HepG2 (cell line): ENCODE data around the gene CTNNA3. TPM values are rescaled to one million over a fixed set of nuclear protein-coding genes. Genes with fewer than 3 reads are reported as not detected.
A peak's percentile ranks its signal among the peaks of the same experiment; 100 is the strongest.

ENCODE experiments used
- ATAC-seq: fragments of 200-7000 bp; cut with Tn5 transposase; 3 replicates; pipeline ENCODE4 v1.9.1; 2020; ENCODE audit warnings: mild to moderate bottlenecking, moderate library complexity
- BruUV-seq: library from RNA; stranded (reverse); fragments of 400-500 nt; replicated peaks from 2 replicates; lab custom pipeline; 2021; lab: Mats Ljungman, UMichigan
- CTCF ChIA-PET: fragments of 300-600 bp; formaldehyde crosslinking; extraction: SDS; loops from one replicate; lab custom pipeline; 2021; ENCODE audit warnings: low total read pairs, inconsistent platforms, low intra/inter-chr PET ratio; lab: Yijun Ruan, JAX
- POLR2A ChIA-PET: fragments of 350-600 bp; sonication (Branson Sonifier 250); formaldehyde crosslinking; loops from one replicate; lab custom pipeline; 2020; ENCODE audit warnings: antibody characterized with exemption, inconsistent platforms; lab: Yijun Ruan, JAX
- DNase-seq: peaks from one replicate; pipeline ENCODE4 v3.0.0-alpha.2; 2015; ENCODE audit warnings: low spot score
- FAIRE-seq: peaks from 3 replicates; lab custom pipeline; 2011; peaks lifted over from hg19 to GRCh38; lab: Jason Lieb, UNC
- H2AFZ ChIP-seq: one replicate; pipeline ENCODE4 v1.6.1; 2011; ENCODE audit warnings: low read length, inconsistent platforms
- H3K27ac ChIP-seq: fragments of 300-600 bp; 3 replicates; pipeline ENCODE4 v1.8.0; 2011; ENCODE audit warnings: mixed run types, mild to moderate bottlenecking, mixed read lengths, low read length, inconsistent platforms; ENCODE audit not compliant: insufficient read depth; ENCODE audit errors: extremely low read length
- H3K27me3 ChIP-seq, 2 experiments: fragments of 200-600 bp in 1 of 2; 2 replicates in 1 of 2; 3 replicates in 1 of 2; pipeline versions ENCODE4 v1.6.0 to v1.8.0; 2011; ENCODE audit warnings: low read length in 2 of 2, mild to moderate bottlenecking in 2 of 2, moderate library complexity in 2 of 2, inconsistent platforms in 1 of 2; ENCODE audit not compliant: insufficient read depth in 2 of 2, control insufficient read depth in 1 of 2
- H3K36me3 ChIP-seq, 2 experiments: fragments of 200-600 bp in 1 of 2; replicated peaks in 1 of 2; 2 replicates in 1 of 2; 3 replicates in 1 of 2; pipeline versions ENCODE4 v1.5.1 to v1.8.0; 2011; ENCODE audit warnings: low read length in 2 of 2, inconsistent platforms in 1 of 2; ENCODE audit not compliant: insufficient read depth in 2 of 2, control insufficient read depth in 1 of 2
- H3K4me1 ChIP-seq: 2 replicates; pipeline ENCODE4 v1.5.1; 2012; ENCODE audit warnings: low read length, inconsistent platforms; ENCODE audit not compliant: insufficient read depth
- H3K4me2 ChIP-seq: 2 replicates; pipeline ENCODE4 v1.6.0; 2011; ENCODE audit warnings: low read depth, low read length, inconsistent platforms
- H3K4me3 ChIP-seq, 3 experiments: fragments of 200-600 bp in 1 of 3; sonication (generic), shearing (Covaris generic) in 1 of 3; replicated peaks in 1 of 3; 2 replicates each; pipeline ENCODE4 v1.5.1; 2011 to 2016; ENCODE audit warnings: low read length in 3 of 3, inconsistent platforms in 2 of 3, low read depth in 2 of 3, mild to moderate bottlenecking in 2 of 3, control low read depth in 1 of 3, mixed read lengths in 1 of 3; ENCODE audit not compliant: insufficient read depth in 1 of 3
- H3K79me2 ChIP-seq: one replicate; pipeline ENCODE4 v1.6.1; 2011; ENCODE audit warnings: low read length, inconsistent platforms; ENCODE audit not compliant: insufficient read depth
- H3K9ac ChIP-seq: 2 replicates; pipeline ENCODE4 v1.6.0; 2011; ENCODE audit warnings: mild to moderate bottlenecking, low read depth, low read length, inconsistent platforms; ENCODE audit not compliant: insufficient read depth
- H3K9me3 ChIP-seq: 2 replicates; pipeline ENCODE4 v1.5.1; 2012; ENCODE audit warnings: mild to moderate bottlenecking, low read length
- H4K20me1 ChIP-seq: 2 replicates; pipeline ENCODE4 v1.6.0; 2011; ENCODE audit warnings: inconsistent platforms, mild to moderate bottlenecking, low read length, moderate library complexity; ENCODE audit not compliant: insufficient read depth
- CTCF ChIP-seq: sonication (generic); formaldehyde crosslinking; IDR thresholded peaks from 2 replicates; pipeline ENCODE4 v1.5.0; 2020; ENCODE audit warnings: mild to moderate bottlenecking, missing genetic modification reagents, moderate library complexity
- MED1 ChIP-seq: sonication (generic); formaldehyde crosslinking; IDR thresholded peaks from 2 replicates; pipeline ENCODE4 v1.4.0; 2020; ENCODE audit warnings: missing genetic modification reagents
- SMC3 ChIP-seq: IDR thresholded peaks from 2 replicates; pipeline ENCODE4 v1.6.1; 2011; ENCODE audit warnings: low read length, improper control_type of control experiment
- STAG1 ChIP-seq: sonication (generic); formaldehyde crosslinking; IDR thresholded peaks from 2 replicates; pipeline ENCODE4 v1.4.0; 2020; ENCODE audit warnings: missing genetic modification reagents
- ZNF782 ChIP-seq: sonication (generic); formaldehyde crosslinking; IDR thresholded peaks from 2 replicates; pipeline ENCODE4 v1.4.0; 2020; ENCODE audit warnings: missing genetic modification reagents, mild to moderate bottlenecking, borderline replicate concordance
- WGBS: methylation state at CpG from one replicate; pipeline ENCODE4 v1.1.6; 2017; ENCODE audit warnings: low lambda C conversion rate; 5-methylcytosine and 5-hydroxymethylcytosine counted together
- in situ Hi-C: cut with HindIII; loops from 2 replicates; pipeline ENCODE4 v1.10.0; 2017; ENCODE audit warnings: low pct_unique_long_range_greater_than_20kb; ENCODE audit not compliant: extremely low pct_ligation_motif_present
- intact Hi-C: fragments of 100-400 bp; cut with micrococcal nuclease; formaldehyde crosslinking; loops from one replicate; pipeline ENCODE4 v1.10.0; 2022; ENCODE audit not compliant: unreplicated experiment
- polyA plus RNA-seq, 8 experiments: library from polyadenylated mRNA; depleted of rRNA in 3 of 8; stranded (reverse) in 7 of 8; unstranded in 1 of 8; fragments of >200 nt; fragmentation: Illumina TruSeq in 4 of 8; extraction: Trizol in 4 of 8; gene quantifications; 2 replicates each; pipeline versions ENCODE4 v1.2.1 to v1.2.3, GENCODE V29; 2011 to 2016; ENCODE audit warnings: low read depth in 4 of 8, missing spikeins in 1 of 8, mixed read lengths in 1 of 8; ENCODE audit not compliant: insufficient read depth in 1 of 8
- total RNA-seq, 5 experiments: library from RNA; depleted of rRNA; stranded (reverse); fragments of >200 nt; fragmentation: Illumina TruSeq; extraction: Trizol; gene quantifications; 2 replicates each; pipeline ENCODE4 v1.2.3, GENCODE V29; 2016; ENCODE audit warnings: low read depth in 1 of 5

The CTNNA3 gene
- total and polyA plus RNA-seq, 2 of the 13 experiments (the other 11 are each of a cell fraction or from before 2014, with no cell fraction given) = not detected

DNA sequence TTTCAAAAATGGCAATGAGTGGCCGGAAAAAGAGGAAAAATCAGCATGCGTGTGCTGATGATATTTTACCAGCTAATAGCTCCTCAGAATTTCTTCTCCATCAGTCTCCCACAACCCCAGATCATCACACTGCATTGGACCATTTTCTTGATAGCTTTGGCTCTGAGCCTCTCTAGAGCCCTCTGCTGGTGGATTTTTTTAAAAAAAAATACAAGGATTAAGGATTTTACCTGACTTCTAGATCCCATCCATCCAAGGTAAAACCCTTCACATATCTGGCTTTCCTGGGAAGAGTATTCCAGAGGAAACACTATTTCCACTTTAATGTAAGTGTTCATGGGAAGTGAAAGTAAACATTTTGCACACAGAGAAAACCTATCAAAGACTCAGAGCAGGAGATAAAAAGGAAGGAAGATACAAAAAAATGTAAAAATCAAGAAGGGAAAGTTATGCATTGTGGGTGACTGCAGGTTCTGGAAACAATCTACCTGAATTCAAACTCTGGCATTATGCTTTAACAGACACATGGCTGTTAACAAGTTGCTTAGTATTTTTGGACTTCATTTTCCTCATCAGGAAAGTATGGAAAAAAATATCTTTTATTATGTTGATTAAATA is 389.3 kb downstream of the CTNNA3 start:
- FAIRE-seq = peak; percentile 47

More for the DNA sequence above, 389.3 kb downstream of the CTNNA3 start:
- WGBS = 2% methylated on average over 2 of the region's 2 CpGs
- H2AFZ ChIP-seq = no peak overlapping the region
- H3K9ac ChIP-seq = no peak overlapping the region
- H3K4me1 ChIP-seq = no peaks in the 10 kb centered on the region
- peak; percentile 27 for DNase-seq
- no peak overlapping the region for H3K4me2 ChIP-seq
- BruUV-seq = no TSS peak
- no peak overlapping the region for H3K27ac ChIP-seq
- H3K36me3 ChIP-seq = no peaks in the 10 kb centered on the region
- ChIA-PET CTCF (no interaction called here), POLR2A (no interaction called here)
- in situ Hi-C loops = no loop called here
- no peaks in the 10 kb centered on the region for H3K79me2 ChIP-seq
- 0 out of 3 replicates have a peak, but pooled peaks have one; percentile 43 for ATAC-seq
- intact Hi-C loops = loop anchor here (1.0 kb wide), 2 partner anchors 215 to 380 kb away; partner anchors contain the start of gene LRRTM3
- no peaks in the 10 kb centered on the region for H3K27me3 ChIP-seq
- TF ChIP-seq CTCF (CRISPR knock-in tag) = peak; percentile 43
- peak; percentile 52 for TF ChIP-seq STAG1 (CRISPR knock-in tag)
- no peak for TF ChIP-seq MED1 (CRISPR knock-in tag)
- peak; percentile 63; the same call in 1 of the 2 replicates for TF ChIP-seq SMC3
- no peak for TF ChIP-seq ZNF782 (CRISPR knock-in tag)
- no peak overlapping the region for H3K4me3 ChIP-seq
- no peaks in the 10 kb centered on the region for H3K9me3 ChIP-seq
- H4K20me1 ChIP-seq = no peaks in the 10 kb centered on the region
